Amniotic stem cell (primary cell): ENCODE data around the gene SNTA1.
"Not testable (repeated sequence)": the region's sequence is repeated elsewhere in the genome, so short reads cannot be mapped to it uniquely, and the experiment has no call there.

Experiments used
- DNase-seq: peaks from one replicate; lab custom pipeline; 2025; lab: John Stamatoyannopoulos, UW

SNTA1 gene

DNA sequence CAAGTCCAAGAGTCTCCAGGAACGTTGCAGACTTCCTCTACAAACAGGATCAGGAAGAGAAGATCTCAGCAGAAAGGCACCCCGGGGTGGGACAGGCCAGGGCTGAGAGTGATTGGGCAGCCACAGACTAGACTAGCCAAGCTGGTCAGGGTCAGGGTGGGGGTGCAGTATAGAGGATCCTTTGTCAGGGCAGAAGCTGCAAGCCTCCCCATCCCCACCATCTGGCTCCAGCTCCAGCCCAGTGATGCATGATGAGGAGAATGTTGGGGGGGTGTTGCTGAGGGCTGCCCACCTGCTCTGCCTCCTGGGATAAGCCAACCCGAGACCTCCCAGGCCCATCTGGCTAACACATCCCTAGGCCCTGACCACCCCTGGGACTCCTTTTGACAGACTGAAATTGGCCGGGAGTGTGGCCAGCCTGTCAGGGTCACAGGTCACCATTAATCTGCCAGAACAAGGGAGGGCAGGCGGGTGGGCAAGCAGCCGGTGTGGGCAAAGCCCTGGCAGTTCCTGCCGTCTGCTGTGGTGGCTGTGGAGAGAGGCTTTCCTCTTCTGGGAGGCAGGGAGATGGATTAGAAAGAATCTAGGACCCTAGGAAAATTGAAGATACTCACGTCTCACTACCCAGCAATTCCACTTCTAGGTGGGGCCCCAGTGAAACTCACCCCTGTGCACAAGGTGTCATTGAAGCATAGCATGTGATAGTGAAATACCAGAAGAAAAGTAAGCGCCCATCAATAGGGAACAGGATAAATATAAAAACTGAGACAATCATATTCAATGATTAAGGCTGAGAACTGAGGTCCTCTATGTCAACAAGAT lies 22.1 kb upstream of the SNTA1 start:
- no peak for DNase-seq

GRCh38 chr20:33464759-33465158 lies 21.2 kb upstream of the SNTA1 start:
- DNase-seq, result not testable (repeated sequence)

DNA sequence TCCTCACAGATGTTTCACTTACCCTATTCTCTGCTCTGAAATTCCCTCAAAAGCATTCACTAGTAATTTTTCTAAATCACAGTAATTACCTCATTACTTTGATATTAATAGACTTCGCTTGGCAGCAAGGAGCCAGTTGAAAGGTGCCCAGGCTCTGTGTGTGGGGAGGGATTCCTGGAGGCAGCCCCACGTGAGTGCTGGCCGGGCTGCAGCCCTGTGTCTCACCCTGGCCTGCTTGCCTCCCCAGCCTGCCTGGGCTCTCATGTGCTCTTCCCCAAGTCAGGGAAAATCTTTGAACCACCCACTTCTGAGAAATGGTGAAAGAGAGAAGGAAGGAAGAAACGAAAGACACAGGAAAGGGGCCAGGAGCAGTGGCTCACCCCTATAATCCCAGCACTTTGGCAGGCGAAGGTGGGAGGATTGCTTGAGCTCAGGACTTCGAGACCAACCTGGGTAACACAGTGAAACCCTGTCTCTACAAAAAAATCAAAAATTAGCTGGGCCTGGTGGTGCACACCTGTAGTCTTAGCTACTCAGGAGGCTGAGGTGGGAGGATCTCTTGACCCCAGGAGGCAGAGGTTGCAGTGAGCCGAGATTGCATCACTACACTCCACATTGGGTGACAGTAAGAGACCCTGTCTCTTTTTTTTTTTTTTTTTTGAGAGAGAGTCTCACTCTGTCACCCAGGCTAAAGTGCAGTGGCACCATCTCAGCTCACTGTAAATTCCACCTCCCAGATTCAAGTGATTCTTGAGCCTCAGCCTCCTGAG lies 20.0 kb upstream of the SNTA1 start:
- DNase-seq, result no peak

- no peak for DNase-seq
Observed at GRCh38 chr20:33460711-33461110, 17.1 kb upstream of the SNTA1 start.

DNA sequence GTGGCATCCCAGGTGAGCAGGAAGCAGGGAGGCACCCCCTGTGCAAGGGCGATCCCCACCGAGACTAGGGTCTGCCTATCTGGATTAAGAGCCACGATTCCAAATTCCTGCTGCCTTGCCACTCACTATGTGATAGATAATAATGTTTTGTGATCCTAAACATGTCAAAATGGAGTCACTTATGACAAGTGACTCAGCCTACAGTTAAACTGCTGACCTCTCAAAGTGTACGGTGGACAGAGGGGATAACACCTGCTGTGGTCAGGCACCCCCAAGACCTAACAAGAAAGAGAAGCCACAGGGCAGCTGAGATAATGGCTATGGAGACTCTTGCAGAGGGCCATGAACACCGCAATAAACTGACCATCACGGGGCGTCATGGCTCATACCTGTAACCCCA lies 16.0 kb upstream of the SNTA1 start:
- no peak for DNase-seq

DNA sequence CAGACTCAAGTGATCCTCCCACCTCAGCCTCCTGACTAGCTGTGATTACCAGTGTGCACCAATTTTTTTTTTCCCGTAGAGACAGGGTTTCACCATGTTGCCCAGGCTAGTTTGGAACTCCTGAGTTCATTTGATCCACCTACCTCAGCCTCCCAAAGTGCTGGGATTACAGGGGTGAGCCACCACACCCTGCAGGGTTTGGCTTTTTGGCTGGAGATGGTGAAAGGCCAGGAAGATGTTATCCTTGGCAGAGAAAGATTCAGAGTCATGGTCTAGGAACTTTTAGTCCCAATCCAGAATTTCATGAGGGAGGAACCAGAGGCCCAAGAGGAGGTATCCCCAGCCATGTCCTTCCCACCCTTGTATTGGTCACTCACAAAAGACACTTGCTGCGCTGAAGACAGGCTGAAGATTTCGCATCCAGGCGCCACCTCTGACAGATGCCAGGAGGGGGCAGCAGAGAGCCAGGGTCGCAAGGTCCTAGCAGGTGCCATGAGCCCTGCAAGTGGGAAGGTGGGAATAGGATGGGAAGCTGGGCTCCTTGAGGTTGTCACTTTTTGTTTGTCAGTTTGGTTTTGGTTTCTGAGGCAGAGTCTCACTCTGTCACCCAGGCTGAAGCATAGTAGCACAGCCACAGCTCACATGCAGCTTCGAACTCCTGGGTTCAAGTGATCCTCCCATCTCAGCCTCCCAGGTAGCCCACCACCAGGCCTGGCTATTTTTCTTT lies 13.5 kb upstream of the SNTA1 start:
- DNase-seq, result peak; percentile 25

GRCh38 chr20:33450867-33451266 lies 7.3 kb upstream of the SNTA1 start:
- DNase-seq, result no peak

DNA sequence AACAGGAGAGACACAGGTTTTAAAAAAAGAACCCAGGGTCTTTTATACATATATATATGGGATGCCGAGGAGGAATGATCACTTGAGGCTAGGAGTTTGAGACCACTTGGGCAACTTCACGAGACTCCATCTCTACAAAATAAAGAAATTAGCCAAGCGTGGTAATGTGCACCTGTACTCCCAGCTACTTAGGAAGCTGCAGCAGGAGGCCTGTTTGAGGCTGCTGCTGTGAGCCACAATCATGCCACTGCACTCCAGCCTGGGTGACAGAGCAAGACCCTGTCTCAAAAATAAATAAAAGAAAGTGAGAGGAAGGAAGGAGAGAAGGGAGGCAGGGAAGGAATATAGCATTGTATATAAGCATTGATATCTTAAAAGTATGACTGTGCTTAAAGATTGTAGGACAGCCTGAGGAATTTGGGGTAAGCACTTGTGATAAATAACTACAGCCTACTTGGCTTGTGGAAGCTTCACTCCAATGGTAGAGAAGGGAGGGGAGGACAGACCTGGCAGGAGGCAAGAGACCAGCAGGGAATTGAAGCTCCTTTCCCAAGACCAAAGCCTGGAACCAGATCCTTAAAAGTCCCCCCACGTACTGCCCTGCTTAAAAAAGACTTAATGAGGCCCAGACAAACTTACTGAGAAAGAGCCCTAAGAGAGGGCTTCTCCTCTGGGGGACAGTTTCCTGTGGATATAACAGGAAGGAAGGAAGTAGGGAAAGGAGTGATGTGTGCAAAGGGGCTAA lies 2.5 kb upstream of the SNTA1 start:
- DNase-seq, result no peak

GRCh38 chr20:33444797-33445560 lies 1.4 kb upstream of the SNTA1 start:
- DNase-seq, result no peak

GRCh38 chr20:33443006-33443511 lies 504 bp downstream of the SNTA1 start:
- no peak for DNase-seq

GRCh38 chr20:33442136-33443005 lies 1.2 kb downstream of the SNTA1 start:
- no peak for DNase-seq

DNA sequence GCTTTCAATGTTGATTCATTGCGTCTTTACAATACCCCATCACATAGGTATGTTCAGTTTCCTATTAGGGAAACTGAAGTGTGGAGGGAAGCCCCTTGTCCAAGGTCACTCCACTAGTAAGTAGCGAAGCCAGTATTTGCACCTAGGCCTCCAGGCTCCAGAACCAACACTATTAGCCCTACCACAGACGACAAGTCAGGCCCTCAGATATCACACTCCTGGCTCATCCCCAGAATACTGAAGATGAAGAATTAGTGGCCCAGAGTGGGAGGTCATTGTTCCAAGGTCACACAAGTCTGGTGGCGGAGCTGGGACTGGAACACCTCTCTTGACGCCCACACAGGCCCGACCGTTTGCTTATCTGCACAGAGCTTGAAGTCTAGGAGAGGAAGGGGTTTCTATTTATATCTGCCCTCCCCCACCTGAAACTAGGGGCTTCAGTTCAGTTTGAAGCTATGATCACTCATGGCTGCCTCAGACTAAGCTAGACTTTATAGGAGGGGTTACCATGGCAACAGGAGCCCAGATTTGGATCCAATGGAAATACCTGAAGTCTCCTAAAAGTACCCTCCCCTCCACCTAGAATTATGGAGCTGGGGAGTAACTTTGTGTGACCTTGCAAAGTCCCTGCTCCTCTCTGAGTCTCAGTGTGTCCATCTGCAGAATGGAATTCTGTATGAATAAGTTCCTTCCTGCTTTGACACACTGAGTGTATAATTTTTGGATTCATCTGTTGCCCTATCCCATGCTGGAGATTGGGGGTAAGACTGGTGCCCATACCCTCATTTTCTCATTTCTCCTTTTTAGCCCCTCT lies 2.2 kb downstream of the SNTA1 start:
- DNase-seq, result no peak

- DNase-seq, result not testable (repeated sequence)
Observed at GRCh38 chr20:33440562-33440961, 3.0 kb downstream of the SNTA1 start.

DNA sequence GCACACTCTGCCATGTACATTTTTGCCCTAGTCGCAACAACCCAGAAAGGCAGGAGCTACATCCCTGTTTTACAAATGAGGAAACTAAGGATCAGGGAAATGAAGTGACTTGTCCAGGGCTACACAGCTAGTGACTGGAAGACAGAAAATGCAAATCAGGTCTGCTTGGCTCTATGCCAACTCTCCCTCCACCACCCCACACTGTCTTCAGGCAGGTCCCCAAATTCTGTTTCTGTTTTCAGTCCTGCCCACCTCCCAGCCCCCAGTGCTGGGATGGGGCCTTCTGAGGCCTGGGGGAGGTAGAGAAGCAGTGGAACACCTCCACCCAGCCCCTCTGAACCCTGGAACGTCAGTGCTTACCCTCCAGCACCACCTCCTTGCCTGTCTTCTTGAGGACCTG lies 5.1 kb downstream of the SNTA1 start:
- DNase-seq, result no peak

DNA sequence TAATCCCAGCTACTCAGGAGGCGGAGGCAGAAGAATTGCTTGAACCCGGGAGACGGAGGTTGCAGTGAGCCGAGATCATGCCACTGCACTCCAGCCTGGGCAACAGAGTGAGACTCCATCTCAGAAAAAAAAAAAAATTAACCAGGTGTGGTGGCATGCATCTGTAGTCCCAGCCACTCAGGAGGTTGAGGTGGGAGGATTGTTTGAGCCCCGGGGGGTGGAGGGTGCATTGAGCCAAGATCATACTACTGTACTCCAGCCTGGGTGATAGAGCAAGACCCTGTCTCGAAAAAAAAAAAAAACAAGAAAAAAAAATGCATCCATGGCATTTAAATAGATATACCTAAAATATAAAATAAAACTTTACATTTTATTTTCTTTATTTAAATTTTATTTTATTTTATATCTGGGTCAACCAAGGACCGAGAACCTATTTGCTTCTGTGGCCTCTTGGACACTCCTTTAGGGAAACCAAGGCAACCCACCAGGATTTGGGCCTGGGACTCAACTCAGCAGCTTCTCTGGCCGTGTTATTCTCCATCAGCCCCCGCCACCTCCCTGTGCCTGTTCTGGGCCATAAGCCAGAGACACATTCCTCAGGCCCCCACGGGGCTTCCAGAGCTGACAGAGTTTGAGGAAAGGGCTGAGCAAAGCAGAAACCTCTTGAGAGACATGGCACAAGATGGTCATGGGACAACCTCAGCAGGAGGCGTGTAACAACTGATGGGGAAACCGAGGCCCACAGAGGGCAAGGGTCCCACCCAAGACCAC lies 6.2 kb downstream of the SNTA1 start:
- DNase-seq, result no peak

- no peak for DNase-seq
Observed at GRCh38 chr20:33434434-33434833, 9.1 kb downstream of the SNTA1 start.

DNA sequence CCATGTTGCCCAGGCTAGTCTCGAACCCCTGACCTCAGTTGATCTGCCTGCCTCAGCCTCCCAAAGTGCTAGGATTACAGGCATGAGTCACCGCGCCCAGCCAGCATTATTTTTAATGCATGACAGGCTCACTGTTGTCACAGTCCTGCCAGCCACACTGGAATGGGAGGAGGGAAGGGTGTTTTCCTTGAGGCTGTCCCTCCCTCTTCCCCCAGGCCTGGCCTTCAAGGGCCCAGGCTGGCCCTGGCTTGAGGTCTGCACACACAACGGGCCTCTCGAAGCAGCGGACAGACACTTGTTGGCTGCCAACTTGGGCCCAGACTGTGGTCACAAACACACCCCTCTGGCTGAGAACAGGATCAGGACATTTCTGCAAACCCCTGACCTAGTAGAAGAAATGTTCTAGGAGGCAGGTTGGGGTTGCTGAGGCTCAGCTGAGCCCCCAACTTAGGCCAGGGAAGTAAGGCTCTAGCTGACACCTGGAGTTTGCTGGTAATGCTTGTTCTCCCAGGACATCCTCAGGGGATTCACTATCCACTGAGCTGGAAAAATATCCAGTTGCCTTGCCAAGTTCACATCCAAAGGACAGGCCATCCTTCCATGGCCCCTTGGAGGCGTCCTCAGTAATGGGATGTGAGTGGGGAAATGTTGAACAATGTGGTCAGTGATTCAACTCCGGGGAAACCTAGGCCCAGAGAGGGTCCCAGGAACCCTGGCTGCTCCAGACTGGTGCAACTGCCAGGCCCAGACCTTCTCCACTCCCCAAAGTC lies 9.9 kb downstream of the SNTA1 start:
- DNase-seq, result no peak
